ENCODE measurements around the gene ASTL.

ASTL gene

DNA sequence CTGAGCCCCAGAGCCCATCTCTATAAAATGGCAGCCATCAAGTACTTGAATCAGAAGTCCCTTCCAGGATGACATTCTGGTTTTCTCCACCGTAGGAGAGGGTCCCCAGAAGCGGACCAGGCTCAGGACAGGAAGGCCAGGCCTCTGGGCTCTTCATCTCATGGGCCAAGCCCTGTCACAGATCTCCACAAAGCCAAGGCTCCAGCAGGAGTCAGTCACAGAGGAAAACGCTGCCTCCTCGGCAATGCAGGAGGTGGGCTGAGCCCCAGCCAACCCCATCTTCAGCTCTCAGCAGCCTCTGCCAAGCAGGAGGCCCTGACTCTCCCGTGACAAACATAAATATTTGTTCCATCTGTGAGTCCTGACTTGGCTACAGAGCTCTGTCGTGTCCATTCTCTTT lies 64.1 kb downstream of the ASTL start:
- no peak for DNase-seq

DNA sequence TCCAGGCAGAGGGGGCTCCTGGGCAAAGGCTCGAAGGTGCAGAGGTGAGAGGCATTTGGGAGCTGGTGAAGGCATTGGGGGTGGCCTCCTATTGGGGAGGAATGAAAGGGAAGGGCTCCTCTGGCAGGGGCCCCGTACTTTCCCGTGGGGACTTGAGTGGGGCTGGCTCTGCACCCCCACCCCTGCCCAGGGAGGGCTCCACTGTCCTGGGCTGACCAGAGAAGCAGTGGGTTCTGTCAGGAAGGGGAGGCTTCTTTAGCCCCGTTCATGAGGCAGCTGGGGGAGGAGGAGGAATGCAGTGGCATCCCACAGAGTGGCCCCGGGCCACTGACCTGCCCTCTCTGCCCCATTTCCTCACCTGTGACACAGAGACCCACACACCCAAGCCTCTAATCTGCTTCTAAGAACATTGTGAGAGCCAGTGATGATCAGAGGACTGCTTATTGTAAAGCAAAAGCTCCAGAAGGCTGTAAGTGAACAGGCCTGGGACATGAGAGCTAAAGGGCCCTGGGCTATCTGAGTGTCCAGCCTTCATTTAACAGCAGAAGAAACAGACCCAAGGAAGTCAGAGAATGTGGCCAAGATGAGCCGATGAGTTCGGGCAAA lies 65.0 kb downstream of the ASTL start:
- no peak for DNase-seq
